NK-92 treated with Interleukin-12 subunit alpha and Interleukin-12 subunit beta, amount 100 ng/mL, for 24 hours (cell line): ENCODE measurements around the gene GRID1.
"Not testable (repeated sequence)": the region's sequence is repeated elsewhere in the genome, so short reads cannot be mapped to it uniquely, and the experiment has no call there.

Source experiments
- DNase-seq: peaks from one replicate; lab custom pipeline; 2025; lab: John Stamatoyannopoulos, UW

The GRID1 gene

GRCh38 chr10:86391986-86392722 is 25.6 kb upstream of the GRID1 start:
- DNase-seq, result no peak

GRCh38 chr10:86391236-86391840 is 24.7 kb upstream of the GRID1 start:
- DNase-seq, result no peak

- no peak for DNase-seq
Observed at GRCh38 chr10:86390337-86391120, 23.9 kb upstream of the GRID1 start.

GRCh38 chr10:86389441-86390193 is 23.0 kb upstream of the GRID1 start:
- DNase-seq, result no peak

GRCh38 chr10:86389109-86389440 is 22.5 kb upstream of the GRID1 start:
- DNase-seq, result not testable (repeated sequence)

- no peak for DNase-seq
Observed at GRCh38 chr10:86388119-86388704, 21.6 kb upstream of the GRID1 start.

GRCh38 chr10:86387178-86387794 is 20.7 kb upstream of the GRID1 start:
- DNase-seq, result no peak

- DNase-seq, result no peak
Observed at GRCh38 chr10:86385806-86386205, 19.2 kb upstream of the GRID1 start.

GRCh38 chr10:86377797-86378146 is 11.2 kb upstream of the GRID1 start:
- DNase-seq, result no peak

- DNase-seq, result peak; percentile 37
Observed at GRCh38 chr10:86376852-86377796, 10.5 kb upstream of the GRID1 start.

GRCh38 chr10:86376403-86376802 is 9.8 kb upstream of the GRID1 start:
- DNase-seq, result no peak

GRCh38 chr10:86375204-86375603 is 8.6 kb upstream of the GRID1 start:
- no peak for DNase-seq

- DNase-seq, result no peak
Observed at GRCh38 chr10:86374664-86375063, 8.1 kb upstream of the GRID1 start.

GRCh38 chr10:86373828-86374227 is 7.2 kb upstream of the GRID1 start:
- no peak for DNase-seq

GRCh38 chr10:86373251-86373650 is 6.7 kb upstream of the GRID1 start:
- no peak for DNase-seq

- no peak for DNase-seq
Observed at GRCh38 chr10:86372784-86373239, 6.2 kb upstream of the GRID1 start.

- DNase-seq, result no peak
Observed at GRCh38 chr10:86372119-86372783, 5.7 kb upstream of the GRID1 start.

GRCh38 chr10:86371691-86372090 is 5.1 kb upstream of the GRID1 start:
- no peak for DNase-seq

GRCh38 chr10:86371116-86371515 is 4.5 kb upstream of the GRID1 start:
- no peak for DNase-seq
